22Rv1 (cell line): Measurements from ENCODE around the gene TMEM132D.

Experiments used
- ZFX ChIP-seq: fragments of 450-650 bp; IDR thresholded peaks from 2 replicates; pipeline ENCODE4 v1.6.1; 2017; ENCODE audit warnings: antibody characterized with exemption, borderline replicate concordance
- TF ChIP-seq, protein P1 (sequence below): fragments of 450-650 bp; IDR thresholded peaks from 2 replicates; pipeline ENCODE4 v1.5.1; 2017; ENCODE audit warnings: mild to moderate bottlenecking

DNA sequence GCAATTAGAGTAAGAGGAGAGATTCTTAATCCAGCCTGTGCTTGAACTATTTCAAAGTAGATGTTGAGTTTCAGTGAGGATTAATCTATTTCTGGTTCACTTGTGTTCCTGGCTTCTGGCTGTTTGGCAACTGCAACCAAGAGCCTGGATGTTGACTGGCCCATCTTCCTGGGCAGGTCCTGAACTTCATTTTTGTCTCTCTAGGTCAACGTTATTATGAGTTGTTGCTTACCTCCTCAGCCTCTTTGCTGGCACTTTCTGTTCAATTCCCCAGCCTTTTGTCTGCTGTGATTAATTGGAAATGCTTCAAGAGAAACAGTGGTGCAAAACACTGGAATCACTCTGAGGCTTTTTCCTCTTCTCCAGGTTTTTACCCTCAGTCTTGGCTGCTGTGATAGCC lies 56.8 kb downstream of the TMEM132D start:
- TF ChIP-seq, protein P1, sequence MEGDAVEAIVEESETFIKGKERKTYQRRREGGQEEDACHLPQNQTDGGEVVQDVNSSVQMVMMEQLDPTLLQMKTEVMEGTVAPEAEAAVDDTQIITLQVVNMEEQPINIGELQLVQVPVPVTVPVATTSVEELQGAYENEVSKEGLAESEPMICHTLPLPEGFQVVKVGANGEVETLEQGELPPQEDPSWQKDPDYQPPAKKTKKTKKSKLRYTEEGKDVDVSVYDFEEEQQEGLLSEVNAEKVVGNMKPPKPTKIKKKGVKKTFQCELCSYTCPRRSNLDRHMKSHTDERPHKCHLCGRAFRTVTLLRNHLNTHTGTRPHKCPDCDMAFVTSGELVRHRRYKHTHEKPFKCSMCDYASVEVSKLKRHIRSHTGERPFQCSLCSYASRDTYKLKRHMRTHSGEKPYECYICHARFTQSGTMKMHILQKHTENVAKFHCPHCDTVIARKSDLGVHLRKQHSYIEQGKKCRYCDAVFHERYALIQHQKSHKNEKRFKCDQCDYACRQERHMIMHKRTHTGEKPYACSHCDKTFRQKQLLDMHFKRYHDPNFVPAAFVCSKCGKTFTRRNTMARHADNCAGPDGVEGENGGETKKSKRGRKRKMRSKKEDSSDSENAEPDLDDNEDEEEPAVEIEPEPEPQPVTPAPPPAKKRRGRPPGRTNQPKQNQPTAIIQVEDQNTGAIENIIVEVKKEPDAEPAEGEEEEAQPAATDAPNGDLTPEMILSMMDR: no peak
- TF ChIP-seq ZFX: no peak
